ENCODE results near the gene SLC25A36. TPM values are rescaled to one million over a fixed set of nuclear protein-coding genes. Genes with fewer than 3 reads are reported as not detected.

Gene SLC25A36, protein sequence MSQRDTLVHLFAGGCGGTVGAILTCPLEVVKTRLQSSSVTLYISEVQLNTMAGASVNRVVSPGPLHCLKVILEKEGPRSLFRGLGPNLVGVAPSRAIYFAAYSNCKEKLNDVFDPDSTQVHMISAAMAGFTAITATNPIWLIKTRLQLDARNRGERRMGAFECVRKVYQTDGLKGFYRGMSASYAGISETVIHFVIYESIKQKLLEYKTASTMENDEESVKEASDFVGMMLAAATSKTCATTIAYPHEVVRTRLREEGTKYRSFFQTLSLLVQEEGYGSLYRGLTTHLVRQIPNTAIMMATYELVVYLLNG
- 63.8 and 75.0 TPM in 2 replicates for total RNA-seq

DNA sequence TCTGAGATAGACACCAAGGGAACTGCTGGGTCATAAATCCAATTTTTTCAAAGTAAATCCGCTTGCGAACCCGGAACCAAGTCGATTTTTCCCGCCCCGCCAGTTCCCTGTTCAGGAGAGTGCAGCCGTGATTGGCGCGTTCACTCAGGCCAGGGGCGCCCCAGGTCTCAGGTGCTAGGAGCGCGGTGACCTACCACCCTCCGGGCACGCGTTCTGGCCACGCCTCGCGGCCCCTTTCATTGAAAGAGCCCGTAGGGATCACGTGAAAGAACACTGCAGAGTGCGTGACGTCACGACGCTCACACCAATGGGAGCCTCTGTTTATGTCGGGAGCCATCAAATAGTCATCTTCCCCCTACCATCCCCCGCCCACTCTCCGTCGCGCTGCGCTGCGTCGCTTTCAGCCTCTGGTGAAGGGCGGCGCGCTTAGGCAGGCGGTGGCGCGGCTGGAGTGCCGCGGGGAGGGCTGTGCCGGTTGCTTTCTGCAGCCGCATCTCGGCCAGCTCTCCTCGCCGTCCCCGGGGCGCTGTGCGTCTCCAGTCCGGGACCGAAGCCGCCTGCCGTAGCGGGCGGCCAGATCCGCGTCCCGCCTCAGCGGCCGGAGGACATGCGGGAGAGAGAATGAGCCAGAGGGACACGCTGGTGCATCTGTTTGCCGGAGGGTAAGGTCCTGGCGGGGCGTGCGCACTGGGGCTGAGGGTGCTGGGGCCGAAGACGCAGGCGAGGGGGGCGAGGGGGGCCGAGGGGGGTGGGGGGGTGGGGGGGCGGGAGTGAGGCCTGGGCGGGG, at the start of gene SLC25A36:
Gene SLC25A36, plus strand, starts transcription at position 403 of the 787 bp plus-strand sequence. Its CDS starts 219 bp downstream, at position 622.
- Histone ChIP-seq H3K36me3 (ENCODE audit: control insufficient read depth, insufficient read depth, low read length) (no peaks in the 10 kb centered on the region), H3K27me3 (ENCODE audit: control insufficient read depth, insufficient read depth, low read length) (no peaks in the 10 kb centered on the region), H3K4me3 (ENCODE audit: low read depth, low read length) (peak within 1 kb of the TSS; percentile 85)
- DNase-seq (ENCODE audit: low read depth) = peak; percentile 94
- TF ChIP-seq, protein P1, sequence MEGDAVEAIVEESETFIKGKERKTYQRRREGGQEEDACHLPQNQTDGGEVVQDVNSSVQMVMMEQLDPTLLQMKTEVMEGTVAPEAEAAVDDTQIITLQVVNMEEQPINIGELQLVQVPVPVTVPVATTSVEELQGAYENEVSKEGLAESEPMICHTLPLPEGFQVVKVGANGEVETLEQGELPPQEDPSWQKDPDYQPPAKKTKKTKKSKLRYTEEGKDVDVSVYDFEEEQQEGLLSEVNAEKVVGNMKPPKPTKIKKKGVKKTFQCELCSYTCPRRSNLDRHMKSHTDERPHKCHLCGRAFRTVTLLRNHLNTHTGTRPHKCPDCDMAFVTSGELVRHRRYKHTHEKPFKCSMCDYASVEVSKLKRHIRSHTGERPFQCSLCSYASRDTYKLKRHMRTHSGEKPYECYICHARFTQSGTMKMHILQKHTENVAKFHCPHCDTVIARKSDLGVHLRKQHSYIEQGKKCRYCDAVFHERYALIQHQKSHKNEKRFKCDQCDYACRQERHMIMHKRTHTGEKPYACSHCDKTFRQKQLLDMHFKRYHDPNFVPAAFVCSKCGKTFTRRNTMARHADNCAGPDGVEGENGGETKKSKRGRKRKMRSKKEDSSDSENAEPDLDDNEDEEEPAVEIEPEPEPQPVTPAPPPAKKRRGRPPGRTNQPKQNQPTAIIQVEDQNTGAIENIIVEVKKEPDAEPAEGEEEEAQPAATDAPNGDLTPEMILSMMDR (IDR thresholded peaks at IDR 0.05; ENCODE audit: insufficient read depth, low read length, poor library complexity, severe bottlenecking) = no peak

DNA sequence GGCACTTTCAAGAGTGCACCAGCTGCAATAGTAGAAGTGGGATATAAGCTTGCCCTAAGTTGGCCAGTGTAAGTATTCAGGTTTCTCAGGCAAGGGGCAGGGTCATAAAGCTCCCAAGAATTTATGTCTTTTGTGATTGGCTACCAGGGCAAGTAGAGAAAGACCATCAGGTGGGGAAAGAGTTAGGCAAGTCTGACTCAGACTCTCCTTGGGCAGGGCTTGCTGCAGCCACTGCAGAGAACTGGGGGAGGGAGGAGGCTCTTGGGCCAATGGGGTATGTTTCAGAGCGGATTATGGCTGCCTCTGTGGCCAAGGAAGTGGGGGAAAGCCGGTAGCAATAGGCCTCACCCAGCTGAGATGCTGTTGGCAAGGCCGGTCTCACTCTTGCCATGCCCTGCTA, 44.6 kb upstream of the SLC25A36 start:
- Histone ChIP-seq H3K27me3 (ENCODE audit: control insufficient read depth, insufficient read depth, low read length) (no peaks in the 10 kb centered on the region), H3K4me3 (ENCODE audit: low read depth, low read length) (no peak overlapping the region), H3K36me3 (ENCODE audit: control insufficient read depth, insufficient read depth, low read length) (no peaks in the 10 kb centered on the region)
- TF ChIP-seq, protein P1 (IDR thresholded peaks at IDR 0.05; ENCODE audit: insufficient read depth, low read length, poor library complexity, severe bottlenecking) = no peak
- DNase-seq (ENCODE audit: low read depth) = no peak

DNA sequence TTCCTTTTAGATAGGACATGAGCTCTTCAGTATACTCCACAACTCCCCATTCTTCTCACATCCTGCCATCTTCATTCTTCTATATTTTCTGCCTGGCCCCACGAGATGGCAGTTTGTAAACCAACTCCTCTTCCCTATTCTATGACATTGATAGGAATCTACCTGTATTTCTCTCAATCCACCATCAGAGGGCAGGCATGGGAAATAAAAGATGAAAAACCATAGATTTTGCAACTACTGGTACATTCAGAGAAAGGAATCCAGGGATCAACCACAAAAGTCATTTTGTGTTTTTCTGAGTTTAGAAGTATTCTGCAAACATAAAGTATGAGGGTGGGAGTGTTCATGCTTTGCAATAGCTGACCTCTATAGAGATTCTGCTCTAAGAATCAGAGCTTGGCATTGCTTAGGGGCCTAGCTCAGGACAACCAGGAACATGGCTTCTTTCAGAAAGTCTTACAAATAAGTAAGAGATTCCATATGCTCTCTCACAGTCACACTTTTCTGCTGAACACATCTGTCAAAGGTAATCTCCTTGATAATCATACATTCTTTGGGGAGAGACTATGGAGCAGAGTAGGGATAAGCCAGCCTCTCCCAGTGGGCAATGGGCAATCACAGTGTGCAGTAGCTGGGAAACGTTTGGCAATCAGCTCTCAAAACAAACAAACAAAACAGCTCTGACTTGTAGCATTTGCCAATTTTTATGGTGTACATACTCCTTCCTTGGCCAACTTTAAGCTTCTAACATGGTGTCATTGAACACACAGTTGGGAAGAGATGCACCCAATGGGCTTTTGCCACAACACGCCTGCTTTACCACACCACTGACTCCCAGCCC, 43.1 kb upstream of the SLC25A36 start:
- no peaks in the 10 kb centered on the region for H3K27me3 ChIP-seq (ENCODE audit: control insufficient read depth, insufficient read depth, low read length)
- no peak overlapping the region for H3K4me3 ChIP-seq (ENCODE audit: low read depth, low read length)
- TF ChIP-seq, protein P1 (IDR thresholded peaks at IDR 0.05; ENCODE audit: insufficient read depth, low read length, poor library complexity, severe bottlenecking) = peak; percentile 56
- no peaks in the 10 kb centered on the region for H3K36me3 ChIP-seq (ENCODE audit: control insufficient read depth, insufficient read depth, low read length)
- peak; percentile 42 for DNase-seq (ENCODE audit: low read depth)

DNA sequence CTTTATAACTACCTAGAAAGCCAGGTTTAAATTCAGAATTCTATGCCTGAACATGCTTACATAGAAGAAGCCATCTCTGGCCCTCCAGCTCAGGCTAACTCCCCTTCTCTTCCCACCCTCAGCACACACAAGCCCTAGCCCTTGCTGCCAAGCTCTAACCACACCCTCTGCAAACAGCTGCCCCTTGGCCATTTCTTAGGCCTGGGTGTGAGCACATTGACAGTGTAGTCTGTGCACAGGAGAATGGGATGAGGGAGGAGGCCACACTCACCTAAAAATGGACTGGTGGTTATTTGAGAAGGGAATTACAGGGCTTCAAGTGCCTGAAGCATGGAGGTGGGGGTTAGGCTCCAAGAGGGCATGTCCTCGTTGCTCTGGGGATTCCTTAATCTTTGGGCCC, 42.3 kb upstream of the SLC25A36 start:
- H3K36me3 ChIP-seq (ENCODE audit: control insufficient read depth, insufficient read depth, low read length) = no peaks in the 10 kb centered on the region
- TF ChIP-seq, protein P1 (IDR thresholded peaks at IDR 0.05; ENCODE audit: insufficient read depth, low read length, poor library complexity, severe bottlenecking) = no peak
- no peaks in the 10 kb centered on the region for H3K27me3 ChIP-seq (ENCODE audit: control insufficient read depth, insufficient read depth, low read length)
- DNase-seq (ENCODE audit: low read depth) = no peak
- no peak overlapping the region for H3K4me3 ChIP-seq (ENCODE audit: low read depth, low read length)

DNA sequence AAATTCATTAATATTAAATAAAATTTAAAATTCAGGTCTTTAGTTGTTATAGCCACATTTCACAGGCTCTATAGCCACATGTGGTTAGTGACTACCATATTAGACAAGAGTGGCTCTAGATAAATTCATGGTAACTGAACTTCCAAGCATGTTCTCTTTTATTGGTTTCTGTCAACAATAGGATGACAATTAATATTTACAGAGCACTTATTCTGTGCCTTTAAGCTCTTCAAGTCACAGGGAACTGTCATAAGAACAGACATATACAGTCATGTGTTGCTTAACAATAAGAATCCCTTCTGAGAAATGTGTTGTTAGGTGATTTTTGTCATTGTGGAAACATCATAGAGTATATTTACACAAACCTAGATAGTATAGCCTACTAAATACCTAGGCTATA, 38.8 kb upstream of the SLC25A36 start:
- TF ChIP-seq, protein P1 (IDR thresholded peaks at IDR 0.05; ENCODE audit: insufficient read depth, low read length, poor library complexity, severe bottlenecking) = no peak
- H3K36me3 ChIP-seq (ENCODE audit: control insufficient read depth, insufficient read depth, low read length) = no peaks in the 10 kb centered on the region
- DNase-seq (ENCODE audit: low read depth) = no peak
- no peak overlapping the region for H3K4me3 ChIP-seq (ENCODE audit: low read depth, low read length)
- no peaks in the 10 kb centered on the region for H3K27me3 ChIP-seq (ENCODE audit: control insufficient read depth, insufficient read depth, low read length)
